Measurements from ENCODE around the gene RALGDS. TPM values are rescaled to one million over a fixed set of nuclear protein-coding genes. Genes with fewer than 3 reads are reported as not detected.
A peak's percentile ranks its signal among the peaks of the same experiment; 100 is the strongest.
"Not testable (repeated sequence)": the region's sequence is repeated elsewhere in the genome, so short reads cannot be mapped to it uniquely, and the experiment has no call there.

The RALGDS gene
- total RNA-seq: 10 to 100 TPM; 27.8 to 64.6 TPM

DNA sequence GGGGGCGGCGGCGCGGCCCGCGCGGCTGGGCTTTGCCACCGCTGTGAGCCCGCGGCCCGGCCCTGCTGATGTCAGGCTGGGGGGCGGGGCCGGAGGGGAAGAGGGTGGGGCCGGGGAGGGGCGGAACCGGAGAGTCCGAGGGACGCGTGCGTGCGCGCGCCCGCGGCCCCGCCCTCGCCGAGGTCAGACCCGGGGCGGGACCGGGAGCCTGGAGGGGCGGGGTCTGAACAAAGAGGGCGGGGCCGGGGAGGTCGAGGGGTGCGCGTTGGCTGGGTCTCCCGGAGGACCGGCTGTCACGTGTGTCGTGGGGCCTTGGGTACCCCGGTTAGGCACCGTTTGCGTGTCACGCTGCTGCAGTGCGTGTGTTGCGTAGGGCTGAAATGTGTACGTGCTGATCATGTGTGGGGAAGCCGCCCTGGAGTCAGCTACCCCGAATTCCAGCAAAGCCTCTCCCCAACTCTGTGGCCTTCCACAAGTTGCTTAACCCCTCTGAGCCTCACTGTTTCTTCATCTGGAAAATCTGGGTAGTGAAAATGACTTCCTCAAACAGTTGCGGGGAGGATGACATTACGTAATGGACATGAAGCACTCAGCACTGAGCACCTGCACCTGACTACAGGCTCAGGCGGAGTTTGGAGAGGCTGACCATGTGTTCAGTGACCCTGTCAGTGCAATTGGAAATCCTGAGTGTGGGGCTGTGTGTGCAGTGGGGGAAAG lies at the start of gene RALGDS:
TSS of gene RALGDS (minus strand) at position 43 of the 717 bp plus-strand sequence. CDS start 86 bp downstream, outside the sequence.
- 6 to 18% methylated on average over 18 to 38 of the region's 53 CpGs for WGBS, 2 donors
- Histone ChIP-seq H3K4me1 (peaks cover 55% of the 10 kb centered on the region), H3K27ac (peak within 1 kb of the TSS; percentile 84 to 91 (median 90)), H3K27me3 (no peaks in the 10 kb centered on the region), H3K36me3 (replicated peaks in 1 of 2; ENCODE audit: insufficient read depth in 1 of 2, low read depth in 2 of 2) (no peaks in the 10 kb centered on the region), H3K4me3 (peak within 1 kb of the TSS; percentile 28 to 58), H3K9me3 (no peaks in the 10 kb centered on the region)
- intact Hi-C loops (cut with DNase I): no loop called here
- peak; percentile 92 for ATAC-seq
- peak; percentile 91 to 95 (median 92) for DNase-seq
- TF ChIP-seq, protein P1, sequence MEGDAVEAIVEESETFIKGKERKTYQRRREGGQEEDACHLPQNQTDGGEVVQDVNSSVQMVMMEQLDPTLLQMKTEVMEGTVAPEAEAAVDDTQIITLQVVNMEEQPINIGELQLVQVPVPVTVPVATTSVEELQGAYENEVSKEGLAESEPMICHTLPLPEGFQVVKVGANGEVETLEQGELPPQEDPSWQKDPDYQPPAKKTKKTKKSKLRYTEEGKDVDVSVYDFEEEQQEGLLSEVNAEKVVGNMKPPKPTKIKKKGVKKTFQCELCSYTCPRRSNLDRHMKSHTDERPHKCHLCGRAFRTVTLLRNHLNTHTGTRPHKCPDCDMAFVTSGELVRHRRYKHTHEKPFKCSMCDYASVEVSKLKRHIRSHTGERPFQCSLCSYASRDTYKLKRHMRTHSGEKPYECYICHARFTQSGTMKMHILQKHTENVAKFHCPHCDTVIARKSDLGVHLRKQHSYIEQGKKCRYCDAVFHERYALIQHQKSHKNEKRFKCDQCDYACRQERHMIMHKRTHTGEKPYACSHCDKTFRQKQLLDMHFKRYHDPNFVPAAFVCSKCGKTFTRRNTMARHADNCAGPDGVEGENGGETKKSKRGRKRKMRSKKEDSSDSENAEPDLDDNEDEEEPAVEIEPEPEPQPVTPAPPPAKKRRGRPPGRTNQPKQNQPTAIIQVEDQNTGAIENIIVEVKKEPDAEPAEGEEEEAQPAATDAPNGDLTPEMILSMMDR (IDR thresholded peaks at IDR 0.05): no peak
- TF ChIP-seq POLR2A (IDR thresholded peaks at IDR 0.05): peak in 1 of 3 donors; percentile 15

- no peak for TF ChIP-seq POLR2A (IDR thresholded peaks at IDR 0.05)
- TF ChIP-seq, protein P1 (IDR thresholded peaks at IDR 0.05): no peak
Observed at GRCh38 chr9:133170716-133171115, 49.7 kb upstream of the RALGDS start.

GRCh38 chr9:133169687-133170086 lies 48.6 kb upstream of the RALGDS start:
- WGBS, 2 donors: 80 to 81% methylated on average over 12 of the region's 12 CpGs
- H3K4me3 ChIP-seq; H3K36me3 ChIP-seq (replicated peaks in 1 of 2; ENCODE audit: insufficient read depth in 1 of 2, low read depth in 2 of 2); H3K27me3 ChIP-seq; DNase-seq; ATAC-seq; H3K4me1 ChIP-seq; H3K27ac ChIP-seq; H3K9me3 ChIP-seq; intact Hi-C loops (cut with DNase I): not testable (repeated sequence)

More at GRCh38 chr9:133170716-133171115, 49.7 kb upstream of the RALGDS start:
- no peak for ATAC-seq
- DNase-seq: no peak
- Histone ChIP-seq H3K27me3 (no peaks in the 10 kb centered on the region), H3K4me1 (no peaks in the 10 kb centered on the region), H3K36me3 (replicated peaks in 1 of 2; ENCODE audit: insufficient read depth in 1 of 2, low read depth in 2 of 2) (no peaks in the 10 kb centered on the region), H3K9me3 (no peaks in the 10 kb centered on the region), H3K4me3 (no peak overlapping the region), H3K27ac (no peak overlapping the region)
- 87 to 94% methylated on average over 10 to 11 of the region's 11 CpGs for WGBS, 2 donors
- intact Hi-C loops (cut with DNase I): no loop called here

- Histone ChIP-seq H3K9me3 (no peaks in the 10 kb centered on the region), H3K4me3 (no peak overlapping the region), H3K36me3 (replicated peaks in 1 of 2; ENCODE audit: insufficient read depth in 1 of 2, low read depth in 2 of 2) (no peaks in the 10 kb centered on the region), H3K27me3 (no peaks in the 10 kb centered on the region), H3K27ac (no peak overlapping the region), H3K4me1 (peaks cover 1% of the 10 kb centered on the region)
- TF ChIP-seq POLR2A (IDR thresholded peaks at IDR 0.05): no peak
- TF ChIP-seq, protein P1 (IDR thresholded peaks at IDR 0.05): no peak
- DNase-seq: no peak
- ATAC-seq: no peak
- 88 to 91% methylated on average over 5 to 13 of the region's 13 CpGs for WGBS, 2 donors
- intact Hi-C loops (cut with DNase I): no loop called here
Observed at GRCh38 chr9:133169102-133169501, 48.1 kb upstream of the RALGDS start.

- intact Hi-C loops (cut with DNase I): no loop called here
Observed at GRCh38 chr9:133168432-133168831, 47.4 kb upstream of the RALGDS start.

More at GRCh38 chr9:133168432-133168831, 47.4 kb upstream of the RALGDS start:
- DNase-seq (no peak), ATAC-seq (no peak)
- Histone ChIP-seq H3K9me3 (no peaks in the 10 kb centered on the region), H3K27ac (no peak overlapping the region), H3K36me3 (replicated peaks in 1 of 2; ENCODE audit: insufficient read depth in 1 of 2, low read depth in 2 of 2) (no peaks in the 10 kb centered on the region), H3K4me3 (no peak overlapping the region), H3K27me3 (no peaks in the 10 kb centered on the region), H3K4me1 (peaks cover 8% of the 10 kb centered on the region)
- 46 to 60% methylated on average over 5 to 6 of the region's 6 CpGs for WGBS, 2 donors
- TF ChIP-seq POLR2A (IDR thresholded peaks at IDR 0.05): no peak
- TF ChIP-seq, protein P1 (IDR thresholded peaks at IDR 0.05): no peak
